Esophagus squamous epithelium (tissue), 4 donors: ENCODE results near the gene ZNF512B.

Source experiments
- CTCF ChIP-seq, 6 experiments: fragments of 450-650 bp in 4 of 6; fragments of 200-600 bp in 2 of 6; sonication (generic) in 2 of 6; IDR thresholded peaks; one replicate each; pipeline ENCODE4 v1.5.1; 2016 to 2019; ENCODE audit warnings: antibody characterized with exemption in 6 of 6, mild to moderate bottlenecking in 4 of 6, moderate library complexity in 4 of 6
- POLR2A ChIP-seq, 4 donors: fragments of 450-650 bp; IDR thresholded peaks; one replicate each; pipeline ENCODE4 v1.6.1; 2017; ENCODE audit warnings: antibody characterized with exemption in 4 of 4, mild to moderate bottlenecking in 4 of 4, moderate library complexity in 3 of 4

DNA sequence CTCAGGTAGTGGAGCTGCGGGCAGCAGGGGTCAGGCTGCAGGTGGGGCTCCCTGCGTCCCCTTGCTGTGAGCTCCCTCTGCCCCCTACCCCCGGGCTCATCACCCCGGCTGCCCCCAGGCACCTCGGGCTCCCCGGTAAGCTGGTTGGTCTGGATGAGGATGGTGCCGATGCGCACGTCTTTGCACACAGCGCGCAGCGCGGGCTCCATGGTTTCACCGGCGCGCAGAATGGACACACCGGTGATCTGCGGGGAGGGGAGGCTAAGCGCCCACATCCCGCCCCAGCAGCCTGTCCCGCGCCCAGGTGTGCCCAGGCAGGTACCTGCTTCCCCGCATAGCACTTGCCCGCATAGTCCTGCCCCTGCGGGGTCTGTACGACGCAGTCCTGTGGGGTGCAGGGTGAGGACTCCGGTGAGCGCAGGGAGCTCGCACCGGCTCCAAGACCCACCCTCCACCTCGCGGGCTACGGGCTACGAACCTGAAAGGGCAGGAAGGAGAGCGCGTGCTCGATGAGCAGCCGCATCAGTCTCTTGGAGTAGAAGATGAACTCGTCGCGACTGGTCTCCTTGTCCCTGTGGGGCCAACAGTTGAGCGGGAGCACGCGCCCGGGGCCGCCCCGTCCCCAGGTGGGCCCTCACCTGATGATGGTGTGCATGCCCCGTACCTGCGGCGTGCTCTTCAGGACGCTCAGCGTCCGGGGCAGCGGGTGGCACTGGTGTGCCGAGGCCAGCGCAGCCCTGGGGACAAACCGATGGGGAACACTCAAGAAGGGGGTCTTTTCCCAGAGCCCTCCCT, 29.1 kb downstream of the ZNF512B start:
- TF ChIP-seq CTCF (IDR thresholded peaks at IDR 0.05): no peak
- TF ChIP-seq POLR2A (IDR thresholded peaks at IDR 0.05): no peak
